Measurements from ENCODE around the gene SNRPD1.
"Not testable (repeated sequence)": the region's sequence is repeated elsewhere in the genome, so short reads cannot be mapped to it uniquely, and the experiment has no call there.

Gene SNRPD1

DNA sequence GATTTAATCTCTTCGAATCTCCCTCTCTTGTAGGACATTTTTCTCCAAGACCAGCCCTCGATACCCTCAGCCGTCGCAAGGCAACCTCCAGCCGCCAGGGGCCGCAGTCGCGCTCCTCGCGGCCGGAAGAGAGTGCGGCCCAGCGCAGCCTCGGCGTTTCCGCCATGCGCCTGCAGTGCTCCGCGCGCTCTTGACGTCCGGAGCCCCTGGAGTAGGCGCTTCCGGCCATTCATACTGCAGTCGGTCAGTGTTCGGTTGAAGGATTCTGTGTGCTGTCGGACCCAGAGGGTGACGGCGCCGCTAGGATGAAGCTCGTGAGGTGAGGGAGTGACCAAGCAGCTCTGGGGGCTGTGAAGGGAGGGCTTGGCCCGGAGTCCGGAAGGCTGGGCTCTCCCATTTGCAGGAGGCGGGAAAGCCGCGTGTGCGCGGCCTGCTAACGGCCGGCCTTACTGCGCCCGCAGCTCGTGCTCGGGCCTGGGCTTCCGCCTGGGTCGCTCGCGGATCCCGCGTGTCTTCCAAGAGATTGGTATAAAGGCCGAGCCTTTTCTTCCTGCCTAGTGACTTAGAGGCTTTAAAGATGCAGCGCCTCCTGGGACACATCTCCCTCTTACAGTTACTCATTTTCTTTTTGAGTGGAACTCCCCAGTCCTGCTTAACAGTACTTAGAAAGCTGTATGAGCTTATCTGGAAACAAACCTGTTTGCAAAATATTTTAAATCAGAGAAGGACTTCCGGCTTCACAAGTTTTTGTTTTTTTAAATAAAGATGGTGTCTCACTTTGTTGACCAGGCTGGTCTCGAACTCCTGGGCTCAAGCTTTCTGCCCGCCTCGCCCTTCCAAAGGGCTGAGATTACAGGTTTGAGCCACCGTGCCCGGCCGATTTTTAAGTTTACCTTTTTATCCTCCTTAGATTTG, at the start of gene SNRPD1:
Gene SNRPD1, plus strand, starts transcription at position 190 of the 915 bp plus-strand sequence. Its CDS starts 116 bp downstream, at position 306.
- peak; percentile 93 for DNase-seq

DNA sequence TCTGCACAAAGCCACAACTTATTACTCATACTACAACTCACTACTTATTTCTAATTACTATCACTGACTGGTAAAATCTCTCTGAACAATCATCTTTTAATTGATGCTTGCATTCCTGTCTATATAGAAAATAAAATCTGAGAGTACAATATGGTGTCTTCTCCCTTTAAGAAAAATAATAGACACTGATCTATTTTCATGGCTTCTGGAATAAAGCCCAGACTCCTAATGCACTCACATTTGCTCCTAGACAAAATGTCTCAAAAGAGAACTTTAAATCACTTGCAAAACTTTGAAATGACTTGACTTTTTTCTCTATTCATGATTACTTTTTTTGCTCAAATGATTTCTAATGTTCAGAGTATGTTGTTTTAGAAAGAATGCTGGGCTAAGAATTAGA, 40.3 kb upstream of the SNRPD1 start:
- no peak for DNase-seq

GRCh38 chr18:21575656-21576055, 36.5 kb upstream of the SNRPD1 start:
- no peak for DNase-seq

GRCh38 chr18:21584391-21584790, 27.7 kb upstream of the SNRPD1 start:
- no peak for DNase-seq

GRCh38 chr18:21592361-21592760, 19.8 kb upstream of the SNRPD1 start:
- not testable (repeated sequence) for DNase-seq

DNA sequence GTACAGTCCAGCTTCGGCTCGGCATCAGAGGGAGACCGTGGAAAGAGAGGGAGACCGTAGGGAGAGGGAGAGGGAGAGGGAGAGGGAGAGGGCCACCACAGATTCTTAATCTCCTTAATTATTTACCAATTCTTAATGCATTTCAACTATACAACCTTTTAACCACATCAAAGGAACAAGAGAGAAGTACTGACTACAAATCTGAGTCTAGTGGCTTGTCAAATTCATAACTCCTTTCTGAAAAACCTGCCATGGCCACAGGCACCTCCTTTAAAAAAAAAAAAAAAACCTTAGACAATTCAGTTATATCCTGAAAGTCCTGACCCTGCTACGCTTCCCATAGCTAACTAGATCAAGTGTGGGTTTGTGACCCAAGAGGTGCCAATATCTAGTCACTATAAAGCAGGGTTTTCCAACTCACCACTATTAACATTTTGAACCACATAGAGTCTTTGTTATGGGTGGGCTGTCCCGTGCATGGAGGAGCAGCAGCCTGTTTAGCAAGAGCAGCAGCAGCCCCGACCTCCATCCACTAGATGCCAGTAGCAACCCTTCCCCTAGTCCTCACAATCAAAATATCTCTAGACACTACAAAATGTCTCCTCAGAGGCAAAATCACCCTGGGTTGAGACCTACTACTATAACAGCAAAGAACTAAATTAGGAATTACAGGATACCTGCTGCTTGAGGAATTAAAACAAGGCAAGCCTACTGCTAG, 18.4 kb upstream of the SNRPD1 start:
- DNase-seq = no peak

- DNase-seq = no peak
Observed at GRCh38 chr18:21597620-21598019, 14.5 kb upstream of the SNRPD1 start.

DNA sequence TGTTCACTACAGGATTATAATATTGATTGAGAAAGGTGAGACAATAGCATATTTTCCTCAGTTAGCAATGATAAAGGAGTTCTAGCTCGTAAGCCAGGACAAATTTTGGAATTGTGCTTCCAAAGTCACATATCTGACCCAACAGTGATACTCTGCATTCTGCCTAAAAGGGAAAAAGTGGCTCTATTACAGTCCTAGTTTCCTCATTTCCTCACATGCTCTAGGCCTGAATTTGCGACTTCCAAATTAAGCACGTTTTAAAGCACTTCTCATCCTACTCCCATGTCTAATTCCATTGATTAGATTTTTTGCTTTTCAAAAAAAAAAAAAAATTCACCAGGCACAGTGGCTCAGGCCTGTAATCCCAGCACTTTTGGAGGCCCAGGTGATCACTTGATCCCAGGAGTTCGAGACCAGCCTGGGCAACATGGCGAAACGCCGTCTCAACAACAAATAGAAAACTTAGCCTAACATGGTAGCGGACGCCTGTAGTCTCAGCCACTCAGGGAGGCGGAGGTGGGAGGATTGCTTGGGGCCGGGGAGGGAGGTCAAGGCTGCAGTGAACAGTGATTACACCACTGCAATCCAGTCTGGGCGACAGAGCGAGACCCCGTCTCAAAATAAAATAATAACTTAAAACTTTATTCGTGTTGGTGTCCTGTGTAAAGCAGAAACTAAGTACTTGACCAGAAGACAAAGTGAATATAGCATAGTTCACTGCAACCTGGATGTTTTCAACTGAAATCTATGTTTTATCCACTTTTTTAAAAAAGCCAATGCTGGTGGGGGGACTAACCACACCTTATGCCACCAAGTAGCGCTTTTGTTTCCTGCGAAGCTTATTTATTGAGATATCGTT, 13.2 kb upstream of the SNRPD1 start:
- no peak for DNase-seq

DNA sequence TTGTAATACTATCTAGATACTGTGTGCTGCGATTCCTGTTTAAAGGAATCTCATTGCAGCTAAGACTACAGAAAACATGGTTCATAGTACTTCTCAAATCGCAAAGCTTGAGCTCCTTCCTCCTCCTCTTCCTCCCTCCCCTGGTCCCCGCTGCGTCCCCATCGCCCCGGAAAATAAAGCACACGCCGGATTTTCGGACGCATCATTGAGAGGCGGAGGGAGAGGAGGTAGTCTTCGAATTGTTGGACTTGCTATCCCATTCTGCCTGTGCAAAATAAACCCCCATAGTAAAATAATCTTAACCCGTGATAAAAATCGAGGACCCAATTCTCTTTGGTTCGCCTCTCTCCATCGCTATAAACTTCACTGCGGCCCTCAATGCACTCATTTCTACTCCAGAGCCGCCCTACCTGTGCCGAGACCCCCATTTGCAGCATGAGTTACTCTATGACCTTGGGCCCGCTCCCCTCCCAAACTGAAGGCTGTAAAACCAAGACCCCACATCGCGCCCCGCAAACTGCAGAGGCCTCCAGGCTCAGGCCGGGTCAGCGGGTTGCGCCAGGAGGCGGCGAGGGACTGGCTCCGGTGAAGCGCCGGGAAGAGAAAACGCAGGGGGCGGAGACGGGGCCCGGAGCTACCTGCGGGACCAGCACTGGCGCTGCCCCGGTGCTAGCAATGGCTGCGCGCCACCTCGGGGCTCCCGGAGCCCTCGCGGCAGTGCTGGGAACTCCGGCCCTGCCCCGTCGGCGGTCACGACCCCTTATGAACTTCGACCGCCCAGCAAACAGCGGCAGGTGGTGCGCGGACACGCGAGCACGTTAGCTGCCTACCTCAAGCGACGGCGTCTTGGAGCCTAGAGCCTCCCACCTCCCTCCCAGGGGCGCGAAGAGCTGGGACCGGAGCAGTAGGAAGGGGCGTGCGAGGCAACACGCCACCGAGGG, 12.3 kb upstream of the SNRPD1 start:
- DNase-seq = peak; percentile 36

GRCh38 chr18:21600526-21601410, 11.3 kb upstream of the SNRPD1 start, which contains the start of gene ESCO1:
ESCO1 (minus strand) TSS chr18:21600704; CDS start chr18:21574843, 25,861 bp downstream.
- peak; percentile 94 for DNase-seq

DNA sequence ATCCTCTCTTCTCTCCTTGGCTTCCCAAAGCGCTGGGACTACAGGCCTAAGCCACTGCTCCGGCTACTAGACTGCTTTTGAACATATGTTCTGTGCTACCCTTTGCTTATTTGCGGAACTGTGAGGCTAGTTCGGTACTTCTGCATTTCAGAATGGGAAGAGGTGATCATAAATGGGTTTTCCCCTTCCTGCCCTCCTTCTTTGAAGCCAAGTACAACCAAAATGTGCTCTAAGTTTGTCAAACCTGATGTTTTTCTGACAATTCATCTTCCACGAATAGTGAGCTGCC, 9.9 kb upstream of the SNRPD1 start:
- no peak for DNase-seq

DNA sequence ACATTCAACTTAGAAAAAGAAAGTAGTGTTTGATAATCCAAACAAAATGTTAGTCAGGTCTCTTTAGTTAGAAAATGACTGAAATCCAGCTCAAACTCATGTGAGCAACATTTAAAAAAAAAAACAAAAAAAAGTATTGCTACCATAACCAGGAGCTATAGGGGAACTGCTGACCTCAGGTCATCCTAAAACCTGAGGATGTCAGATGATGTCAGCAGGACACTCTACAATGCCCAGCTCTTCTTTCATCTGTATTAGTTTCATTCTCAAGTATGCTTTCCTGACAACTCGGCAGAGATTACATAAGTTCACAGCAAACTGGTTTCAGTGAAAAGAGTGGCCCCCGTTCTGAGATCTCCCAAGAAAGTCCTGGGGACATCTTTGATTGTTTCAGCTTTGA, 7.4 kb upstream of the SNRPD1 start:
- no peak for DNase-seq

DNA sequence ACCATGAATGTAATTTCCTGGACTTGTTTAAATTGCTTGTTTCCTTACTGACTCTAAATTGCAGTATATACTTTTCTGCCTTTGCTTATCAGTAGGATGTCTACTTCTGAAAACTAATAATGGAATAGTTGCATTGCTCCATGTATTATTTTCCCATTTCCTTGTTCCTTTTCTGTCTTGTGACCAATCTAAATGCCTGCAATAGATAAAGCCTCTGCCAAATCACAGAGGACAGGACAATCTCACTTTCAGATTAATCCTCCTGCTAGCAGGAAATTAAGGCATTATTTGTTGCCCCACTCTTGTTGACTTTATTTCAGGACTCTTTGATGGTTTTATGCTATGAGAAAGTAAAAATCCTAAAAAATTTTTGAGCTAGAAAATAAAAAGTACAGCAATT, 6.9 kb upstream of the SNRPD1 start:
- no peak for DNase-seq

DNA sequence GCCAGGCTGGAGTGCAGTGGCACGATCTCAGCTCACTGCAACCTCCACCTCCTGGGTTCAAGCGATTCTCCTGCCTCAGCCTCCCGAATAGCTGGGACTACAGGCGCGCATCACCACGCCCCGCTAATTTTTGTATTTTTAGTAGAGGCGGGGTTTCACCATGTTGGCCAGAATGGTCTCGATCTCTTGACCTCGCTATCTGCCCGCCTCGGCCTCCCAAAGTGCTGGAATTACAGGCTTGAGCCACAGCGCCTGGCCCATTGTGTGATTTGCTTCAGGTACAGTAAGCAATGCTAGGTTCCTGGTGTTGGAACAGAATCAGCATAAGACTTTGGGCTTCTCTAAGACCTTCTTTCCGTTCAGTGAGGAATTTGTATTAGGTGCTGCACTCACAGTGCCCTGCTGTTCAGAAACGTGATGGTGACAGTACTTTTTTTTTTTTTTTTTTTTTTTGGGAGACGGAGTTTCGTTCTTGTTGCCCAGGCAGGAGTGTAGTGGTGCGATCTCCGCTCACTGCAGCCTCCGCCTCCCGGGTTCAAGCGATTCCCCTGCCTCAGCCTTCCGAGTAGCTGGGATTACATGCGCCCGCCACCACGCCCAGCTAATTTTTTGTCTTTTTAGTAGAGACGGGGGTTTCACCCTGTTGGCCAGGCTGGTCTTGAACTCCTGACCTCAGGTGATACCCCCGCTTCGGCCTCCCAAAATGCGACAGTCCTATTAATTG, 551 bp upstream of the SNRPD1 start:
- DNase-seq = not testable (repeated sequence)

GRCh38 chr18:21621640-21622039, 9.5 kb downstream of the SNRPD1 start:
- not testable (repeated sequence) for DNase-seq

DNA sequence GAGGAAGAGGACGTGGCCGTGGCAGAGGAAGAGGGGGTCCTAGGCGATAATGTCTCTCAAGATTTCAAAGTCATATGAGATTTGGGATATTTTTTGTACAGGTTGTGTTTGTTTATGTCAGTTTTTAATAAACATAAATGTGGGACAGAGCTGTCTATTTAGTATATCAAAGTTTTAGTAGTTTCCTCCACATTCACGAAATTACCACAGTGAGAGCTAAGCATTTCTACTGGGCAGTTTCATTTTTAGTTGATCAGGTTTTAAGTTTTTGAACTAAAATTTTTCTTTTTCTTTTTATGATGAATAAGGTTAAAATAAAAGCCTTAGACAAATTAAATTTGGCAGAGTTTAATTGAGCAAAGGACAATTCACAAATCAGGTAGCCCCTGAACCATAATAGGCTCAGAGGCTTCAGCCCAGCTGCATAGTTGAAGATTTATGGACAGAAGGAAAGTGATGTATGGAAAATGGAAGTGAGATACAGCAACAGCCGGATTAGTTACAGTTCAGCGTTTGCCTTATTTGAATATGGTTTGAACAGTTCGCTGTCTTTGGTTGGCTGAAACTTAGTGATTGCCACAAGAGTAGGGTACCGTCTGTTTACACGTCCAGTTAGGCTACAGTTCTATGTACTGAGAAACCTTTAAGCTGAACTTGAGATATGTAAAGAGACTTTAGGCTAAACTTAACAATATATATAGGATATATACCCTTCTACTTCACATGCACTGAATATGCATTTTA, 17.1 kb downstream of the SNRPD1 start:
- no peak for DNase-seq

DNA sequence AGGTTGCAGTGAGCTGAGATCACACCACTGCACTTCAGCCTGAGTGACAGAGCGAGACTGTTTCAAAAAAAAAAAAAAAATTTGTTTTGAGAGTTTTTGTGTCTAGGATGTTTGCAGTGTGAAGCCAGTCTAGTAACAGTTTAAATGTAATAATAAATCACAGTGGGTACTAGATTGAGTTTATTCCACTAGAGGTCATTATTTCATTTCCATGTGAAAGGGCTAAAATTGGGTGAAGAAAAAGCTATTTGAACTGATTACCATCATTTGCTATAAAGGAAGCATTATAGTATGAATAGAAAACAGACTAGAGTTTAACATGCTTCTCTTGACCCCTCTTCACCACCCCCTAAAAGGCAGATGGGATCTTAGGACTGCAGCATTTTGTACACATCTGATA, 20.3 kb downstream of the SNRPD1 start:
- DNase-seq = no peak

- DNase-seq = no peak
Observed at GRCh38 chr18:21634588-21635199, 22.6 kb downstream of the SNRPD1 start.

DNA sequence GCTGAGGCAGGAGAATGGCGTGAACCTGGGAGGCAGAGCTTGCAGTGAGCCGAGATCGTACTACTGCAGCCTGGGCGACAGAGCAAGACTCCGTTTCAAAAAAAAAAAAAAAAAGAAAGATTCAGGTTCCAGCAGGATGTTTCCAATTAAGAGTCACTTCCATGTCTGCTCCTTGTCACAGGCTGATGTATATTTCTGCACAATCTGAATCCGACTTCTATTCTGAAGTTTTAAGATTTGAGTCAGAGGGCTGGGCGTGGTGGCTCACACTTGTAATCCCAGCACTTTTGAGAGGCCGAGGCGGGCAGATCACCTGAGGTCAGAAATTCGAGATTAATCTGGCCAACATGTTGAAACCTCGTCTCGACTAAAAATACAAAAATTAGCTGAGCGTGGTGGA, 24.7 kb downstream of the SNRPD1 start:
- DNase-seq = no peak
